Loucy (cell line): ENCODE results near the gene C2orf92.

Source experiments
- CTCF ChIP-seq: fragments of 200-600 bp; sonication (generic); conservative IDR thresholded peaks from 2 replicates; pipeline ENCODE4 v1.5.1; 2014; ENCODE audit warnings: mild to moderate bottlenecking, antibody characterized with exemption, low read length
- EZH2phosphoT487 ChIP-seq: fragments of 200-600 bp; IDR thresholded peaks from 2 replicates; pipeline ENCODE4 v1.6.1; 2018; ENCODE audit warnings: antibody characterized with exemption, mild to moderate bottlenecking, moderate library complexity, borderline replicate concordance

GRCh38 chr2:97732436-97733340 is 63.2 kb downstream of the C2orf92 start:
- TF ChIP-seq CTCF (no peak), EZH2phosphoT487 (no peak)
